NCI-H2107 (cell line): ENCODE data around the gene NLRC3.

Experiments
- DNase-seq: peaks from one replicate; lab custom pipeline; 2025; lab: John Stamatoyannopoulos, UW

Gene NLRC3

GRCh38 chr16:3580251-3580651, 3.0 kb upstream of the NLRC3 start:
- no peak for DNase-seq

DNA sequence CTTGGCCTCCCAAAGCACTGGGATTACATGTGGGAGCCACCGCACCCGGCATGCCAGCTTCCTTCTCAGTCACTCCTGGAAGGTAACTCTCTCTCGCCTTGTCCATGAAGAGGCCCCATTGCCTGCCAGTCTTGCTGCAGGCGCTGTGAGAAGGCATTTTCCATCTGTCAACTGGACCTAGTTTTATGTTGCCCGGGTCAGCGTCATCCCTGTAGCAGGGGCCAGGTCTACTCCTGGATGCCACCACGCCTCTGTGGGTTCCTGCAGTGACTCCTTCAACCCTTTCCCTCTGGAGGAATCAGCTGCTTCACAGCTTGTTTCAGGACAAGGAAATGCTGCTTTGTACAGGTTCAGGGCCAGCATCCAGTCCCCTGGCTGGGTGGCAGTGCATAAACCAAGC, 2.6 kb upstream of the NLRC3 start:
- DNase-seq: no peak

DNA sequence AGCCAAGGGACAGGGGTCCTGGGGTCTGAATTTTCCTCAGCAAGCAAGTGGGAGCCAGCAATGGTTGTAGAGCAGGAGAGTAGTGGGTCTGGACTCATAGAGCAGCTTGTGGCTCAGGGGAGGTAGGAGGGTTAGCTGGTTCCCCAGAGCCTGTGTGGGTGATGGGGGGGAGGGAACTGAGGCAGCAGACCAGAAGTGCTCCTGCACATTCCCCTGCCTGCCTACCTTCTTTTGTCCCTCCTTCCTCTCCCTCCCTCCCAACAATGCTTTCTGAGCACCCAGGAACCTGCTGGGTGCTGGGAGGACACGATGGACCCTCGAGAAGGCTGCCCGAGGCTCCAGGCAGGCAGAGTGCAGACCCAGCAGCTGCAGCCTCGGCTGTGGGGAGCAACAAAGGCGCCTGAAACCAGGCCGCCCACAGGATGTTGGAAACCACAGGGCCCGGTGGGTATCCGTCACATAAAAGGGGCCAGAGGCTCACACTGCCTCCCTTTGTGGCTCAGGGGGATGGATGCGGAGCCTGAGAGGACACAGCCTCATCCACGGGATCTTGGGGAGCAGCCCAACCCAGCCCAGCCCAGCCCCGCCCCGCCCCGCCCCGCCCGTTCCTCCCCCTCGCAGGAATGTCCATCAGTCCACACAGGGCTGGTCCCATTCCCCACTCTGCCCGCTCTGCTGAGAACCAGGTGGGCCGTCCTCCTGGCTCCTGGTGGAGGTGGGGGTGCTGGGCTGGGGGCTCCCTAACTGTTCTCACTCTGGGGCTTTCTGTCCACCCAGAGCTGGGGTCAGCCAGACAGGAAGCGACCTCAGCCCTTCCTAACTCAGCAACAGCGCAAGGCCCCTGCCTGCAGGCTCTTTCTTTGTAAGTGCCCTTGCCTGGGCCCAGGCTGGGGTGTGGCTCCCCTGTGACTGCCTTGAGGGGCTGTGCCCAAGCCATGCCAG, 1.7 kb upstream of the NLRC3 start:
- DNase-seq: no peak

DNA sequence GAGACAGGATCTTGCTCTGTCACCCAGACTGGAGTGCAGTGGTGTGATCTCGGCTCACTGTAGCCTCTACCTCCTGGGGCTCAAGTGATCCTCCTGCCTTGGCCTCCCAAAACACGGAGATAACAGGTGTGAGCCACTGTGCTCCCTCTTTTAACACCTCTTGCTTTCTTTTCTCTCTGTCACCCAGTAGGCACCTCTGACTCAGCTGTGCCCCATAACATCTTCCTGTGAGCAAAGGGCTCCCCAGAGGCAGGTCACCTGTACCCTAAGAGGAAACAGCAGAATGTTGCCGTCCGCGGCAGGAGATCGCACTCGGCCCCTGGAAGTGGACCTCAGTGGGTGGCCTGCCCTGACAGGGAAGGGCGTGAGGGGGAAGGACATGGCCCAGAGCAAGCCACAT, 918 bp upstream of the NLRC3 start:
- no peak for DNase-seq

GRCh38 chr16:3576211-3576610, 992 bp downstream of the NLRC3 start:
- DNase-seq: no peak

DNA sequence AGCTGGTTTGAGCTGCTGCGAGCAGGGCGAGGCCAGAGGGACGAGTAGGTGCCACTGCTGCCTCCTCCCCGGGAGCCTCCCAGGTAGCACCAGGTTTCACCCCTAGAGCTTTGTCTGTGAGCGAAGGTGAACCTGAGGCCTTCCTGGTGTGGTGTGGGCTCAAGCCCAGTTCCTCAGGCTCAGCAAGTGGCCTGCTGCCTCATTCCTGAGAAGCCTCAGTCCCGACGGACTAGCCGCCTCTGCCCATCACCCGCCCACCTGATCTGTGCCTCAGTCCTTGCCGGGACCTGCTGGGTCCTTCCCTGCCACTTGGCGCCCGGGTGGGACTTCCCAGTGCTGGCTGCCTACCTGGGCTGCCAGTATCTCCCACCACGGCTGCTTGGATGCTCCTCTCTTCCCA, 1.7 kb downstream of the NLRC3 start:
- DNase-seq: no peak

- no peak for DNase-seq
Measured at GRCh38 chr16:3574195-3574594, 3.0 kb downstream of the NLRC3 start.

DNA sequence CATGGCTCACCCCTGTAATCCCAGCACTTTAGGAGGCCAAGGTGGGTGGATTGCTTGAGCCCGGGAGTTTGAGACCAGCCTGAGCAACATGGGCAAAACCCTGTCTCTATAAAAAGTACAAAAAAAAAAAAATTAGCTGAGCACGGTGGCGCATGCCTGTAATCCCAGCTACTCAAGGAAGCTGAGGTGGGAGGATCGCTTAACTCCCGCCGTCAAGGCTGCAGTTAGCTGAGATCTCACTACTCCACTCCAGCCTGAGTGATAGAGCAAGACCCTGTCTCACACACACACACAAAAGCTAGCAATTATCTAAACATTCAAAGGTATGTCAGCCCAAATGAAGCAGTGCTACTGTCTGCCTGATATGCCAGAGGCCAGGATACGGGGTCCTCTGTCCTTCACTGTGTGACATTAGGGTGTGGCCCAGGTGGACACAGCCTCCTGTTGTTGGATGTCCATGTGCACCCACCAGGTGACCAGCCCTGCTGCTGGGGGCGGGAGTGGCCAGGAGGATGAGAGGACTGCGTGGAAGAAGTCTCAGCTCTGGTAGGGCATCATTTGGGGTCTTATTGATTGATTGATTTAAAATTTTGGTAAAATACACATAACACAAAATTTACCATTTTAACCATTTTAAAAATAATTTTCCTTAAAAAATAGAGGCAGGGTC, 3.9 kb downstream of the NLRC3 start:
- DNase-seq: no peak

- no peak for DNase-seq
Measured at GRCh38 chr16:3570420-3571062, 6.7 kb downstream of the NLRC3 start.

DNA sequence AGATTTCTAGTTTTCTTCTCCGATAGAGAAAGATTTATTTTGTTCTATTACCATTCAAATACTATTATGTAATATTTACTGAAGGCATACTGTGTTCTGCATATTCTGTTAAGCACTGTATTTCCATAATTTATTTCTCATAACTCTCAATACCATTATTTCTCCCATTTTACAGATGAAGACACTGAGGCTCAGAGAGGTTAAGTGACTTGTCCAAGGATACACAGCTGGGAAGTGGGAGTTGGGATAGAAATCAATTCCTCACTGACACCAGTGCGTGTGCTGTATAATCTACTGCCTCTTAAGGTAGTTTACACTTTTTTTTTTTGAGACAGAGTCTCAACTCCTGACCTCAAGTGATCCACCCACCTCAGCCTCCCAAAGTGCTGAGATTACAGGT, 7.4 kb downstream of the NLRC3 start:
- no peak for DNase-seq

- no peak for DNase-seq
Measured at GRCh38 chr16:3566990-3567389, 10.2 kb downstream of the NLRC3 start.

DNA sequence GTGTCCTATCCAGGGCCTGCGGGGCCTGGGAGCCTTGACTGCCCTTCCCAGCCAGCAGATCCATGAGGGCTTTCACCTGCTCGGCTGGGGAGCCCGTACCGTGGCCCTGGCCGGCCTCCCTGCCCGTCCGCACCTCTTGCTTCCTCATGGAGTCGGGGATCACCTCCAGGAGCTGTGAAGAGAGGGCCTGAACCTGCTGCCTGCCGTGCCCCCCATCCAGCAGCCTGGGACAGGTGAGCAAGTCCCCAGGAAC, 12.4 kb downstream of the NLRC3 start:
- no peak for DNase-seq

DNA sequence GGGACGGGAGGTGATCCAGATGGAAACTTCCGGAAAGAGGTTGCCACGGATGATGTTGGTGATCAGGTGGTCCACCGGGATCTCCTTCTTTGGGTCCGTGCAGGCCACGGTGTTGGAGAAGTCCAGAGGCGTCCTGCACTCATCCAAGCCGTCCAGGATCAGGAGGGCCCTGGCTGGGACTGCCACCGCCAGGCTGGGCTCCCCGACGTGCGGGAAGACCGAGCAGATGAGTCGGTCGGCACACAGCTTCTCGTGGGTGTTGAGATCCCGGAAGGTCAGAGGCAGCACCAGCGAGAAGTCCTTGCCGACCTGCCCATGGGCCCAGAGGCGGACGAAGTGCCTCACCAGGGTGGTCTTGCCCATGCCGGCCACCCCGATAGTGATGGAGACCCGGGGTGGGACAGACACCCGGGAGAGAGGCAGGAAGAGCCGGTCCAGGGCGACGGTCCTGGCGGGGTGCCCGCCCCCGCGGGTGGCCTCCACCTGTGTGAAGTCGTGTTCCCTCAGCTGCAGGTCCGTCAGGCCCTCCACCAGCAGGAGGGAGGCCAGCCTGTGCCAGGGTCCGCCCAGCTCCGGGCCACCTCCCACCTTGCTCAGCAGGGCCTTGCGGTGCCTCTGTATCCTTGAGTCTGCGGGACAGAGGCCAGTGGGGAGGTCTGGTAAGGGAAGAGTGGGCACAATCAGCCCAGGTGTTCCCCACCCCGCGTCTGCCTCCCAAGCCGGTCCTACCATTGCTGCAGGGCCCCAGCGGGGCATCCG, 12.9 kb downstream of the NLRC3 start:
- no peak for DNase-seq

GRCh38 chr16:3562914-3563480, 14.2 kb downstream of the NLRC3 start:
- no peak for DNase-seq

DNA sequence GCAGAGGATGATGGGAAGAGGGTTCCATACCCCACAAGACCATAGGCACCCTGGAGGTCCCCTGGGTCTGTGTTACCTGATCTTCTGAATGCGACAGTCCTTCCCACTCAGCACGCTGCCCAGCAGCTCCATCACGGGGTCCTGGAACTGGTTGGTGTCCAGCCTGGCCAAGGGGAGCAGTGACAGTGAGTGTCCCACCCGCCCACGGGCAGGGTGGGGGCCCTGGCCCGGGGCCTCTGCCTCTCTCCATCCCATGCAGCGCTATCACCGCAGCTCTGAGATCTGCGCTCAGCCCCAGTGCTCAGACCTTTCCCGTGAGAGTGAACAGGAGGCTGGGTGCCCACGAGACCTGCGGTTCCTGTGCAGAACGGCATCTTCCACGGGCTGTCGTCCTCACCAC, 15.6 kb downstream of the NLRC3 start:
- DNase-seq: no peak

DNA sequence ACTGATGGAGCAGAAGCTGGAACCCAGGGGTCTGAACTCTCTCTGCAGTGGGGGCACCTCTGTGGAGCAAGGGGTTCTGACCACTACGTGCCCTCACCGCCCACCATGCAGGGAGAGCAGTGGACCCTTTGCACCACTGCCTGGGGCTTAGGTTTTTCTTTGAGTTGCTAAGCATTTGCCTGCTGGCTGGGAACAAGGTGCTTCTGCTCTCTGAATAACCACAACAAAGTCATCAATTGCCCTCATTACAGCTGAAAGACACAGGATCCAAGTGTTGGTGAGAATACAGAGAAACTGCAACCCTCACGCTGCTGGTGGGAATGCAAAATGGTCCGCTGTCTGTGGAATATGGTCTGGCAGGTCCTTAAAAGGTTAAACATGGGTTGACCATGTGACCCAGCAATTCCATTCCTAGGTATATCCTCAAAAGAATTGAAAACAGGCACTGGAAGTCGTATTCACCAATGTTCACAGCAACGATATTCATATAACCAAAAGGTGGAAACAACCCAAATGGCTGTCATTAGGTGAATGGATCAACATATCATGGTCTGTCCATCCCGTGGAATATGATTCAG, 22.8 kb downstream of the NLRC3 start:
- DNase-seq: no peak

- DNase-seq: no peak
Measured at GRCh38 chr16:3553138-3553923, 23.9 kb downstream of the NLRC3 start.

GRCh38 chr16:3550851-3551847, 26.1 kb downstream of the NLRC3 start:
- DNase-seq: no peak

- DNase-seq: no peak
Measured at GRCh38 chr16:3549906-3550305, 27.3 kb downstream of the NLRC3 start.

- no peak for DNase-seq
Measured at GRCh38 chr16:3548859-3549258, 28.3 kb downstream of the NLRC3 start.
